Measurements from ENCODE around the gene ALKBH1.

GRCh38 chr14:77674931-77675330 is 32.9 kb downstream of the ALKBH1 start:
- TF ChIP-seq EZH2 (IDR thresholded peaks at IDR 0.05; ENCODE audit: borderline replicate concordance, insufficient read depth, low read depth, low read length, poor library complexity, severe bottlenecking) = no peak
- TF ChIP-seq CTCF (IDR thresholded peaks at IDR 0.05) = no peak
